Loucy (cell line): ENCODE measurements around the gene ARHGAP24.

ENCODE experiments used
- H2AFZ ChIP-seq: fragments of 200-600 bp; sonication (generic); 2 replicates; pipeline ENCODE4 v1.6.0; 2016; ENCODE audit warnings: antibody characterized with exemption, mild to moderate bottlenecking, low read length, moderate library complexity
- H3F3A ChIP-seq: fragments of 200-600 bp; 2 replicates; pipeline ENCODE4 v1.6.0; 2016; ENCODE audit warnings: antibody characterized with exemption, low read depth, mild to moderate bottlenecking
- H3K27me3 ChIP-seq: fragments of 200-600 bp; sonication (generic); 2 replicates; pipeline ENCODE4 v1.6.1; 2014; ENCODE audit warnings: low read length, mild to moderate bottlenecking; ENCODE audit not compliant: insufficient read depth, poor library complexity, severe bottlenecking
- H3K36me3 ChIP-seq: fragments of 200-600 bp; sonication (generic); 2 replicates; pipeline ENCODE4 v1.6.1; 2016; ENCODE audit warnings: low read length; ENCODE audit not compliant: insufficient read depth
- H3K4me1 ChIP-seq: fragments of 200-600 bp; sonication (generic); 2 replicates; pipeline ENCODE4 v1.5.1; 2014; ENCODE audit warnings: low read length, mild to moderate bottlenecking; ENCODE audit not compliant: insufficient read depth, poor library complexity, severe bottlenecking
- H3K4me2 ChIP-seq: fragments of 200-600 bp; sonication (generic); 2 replicates; pipeline ENCODE4 v1.6.0; 2014; ENCODE audit warnings: antibody characterized with exemption, low read length, low read depth, mild to moderate bottlenecking; ENCODE audit not compliant: poor library complexity, severe bottlenecking
- H3K4me3 ChIP-seq: fragments of 200-600 bp; sonication (generic); 2 replicates; pipeline ENCODE4 v1.5.1; 2014; ENCODE audit warnings: low read length, mild to moderate bottlenecking, mixed read lengths; ENCODE audit not compliant: poor library complexity, severe bottlenecking
- H3K79me2 ChIP-seq: fragments of 200-600 bp; sonication (generic); 2 replicates; pipeline ENCODE4 v1.6.1; 2014; ENCODE audit warnings: low read length; ENCODE audit not compliant: insufficient read depth
- H3K9ac ChIP-seq: fragments of 200-600 bp; sonication (generic); 2 replicates; pipeline ENCODE4 v1.6.0; 2014; ENCODE audit warnings: mild to moderate bottlenecking, low read depth, low read length, moderate library complexity; ENCODE audit not compliant: poor library complexity, severe bottlenecking
- H3K9me2 ChIP-seq: fragments of 200-600 bp; sonication (generic); replicated peaks from 2 replicates; pipeline ENCODE4 v1.6.1; 2016; ENCODE audit warnings: low read depth, low read length, mixed read lengths
- H3K9me3 ChIP-seq: fragments of 200-600 bp; sonication (generic); 2 replicates; pipeline ENCODE4 v1.6.1; 2014; ENCODE audit warnings: mild to moderate bottlenecking, antibody characterized with exemption, low read length, low read depth; ENCODE audit not compliant: insufficient read depth
- H4K20me1 ChIP-seq: fragments of 200-600 bp; sonication (generic); 2 replicates; pipeline ENCODE4 v1.6.0; 2014; ENCODE audit warnings: antibody characterized with exemption, low read length, mild to moderate bottlenecking; ENCODE audit not compliant: insufficient read depth, poor library complexity, severe bottlenecking
- CTCF ChIP-seq: fragments of 200-600 bp; sonication (generic); conservative IDR thresholded peaks from 2 replicates; pipeline ENCODE4 v1.5.1; 2014; ENCODE audit warnings: mild to moderate bottlenecking, antibody characterized with exemption, low read length
- EZH2phosphoT487 ChIP-seq: fragments of 200-600 bp; IDR thresholded peaks from 2 replicates; pipeline ENCODE4 v1.6.1; 2018; ENCODE audit warnings: antibody characterized with exemption, mild to moderate bottlenecking, moderate library complexity, borderline replicate concordance

ARHGAP24 gene

GRCh38 chr4:85548116-85548515, 73.2 kb downstream of the ARHGAP24 start:
- H3K4me2 ChIP-seq, result no peak overlapping the region
- H3K9me3 ChIP-seq, result no peaks in the 10 kb centered on the region
- no peaks in the 10 kb centered on the region for H3K36me3 ChIP-seq
- no peak overlapping the region for H3K9ac ChIP-seq
- H3K79me2 ChIP-seq, result no peaks in the 10 kb centered on the region
- no peaks in the 10 kb centered on the region for H4K20me1 ChIP-seq
- no peak overlapping the region for H2AFZ ChIP-seq
- H3K4me1 ChIP-seq, result no peaks in the 10 kb centered on the region
- no peaks in the 10 kb centered on the region for H3K27me3 ChIP-seq
- H3K9me2 ChIP-seq, result no peaks in the 10 kb centered on the region
- no peak overlapping the region for H3K4me3 ChIP-seq
- no peaks in the 10 kb centered on the region for H3F3A ChIP-seq
- TF ChIP-seq EZH2phosphoT487, result no peak

- H4K20me1 ChIP-seq, result no peaks in the 10 kb centered on the region
- TF ChIP-seq EZH2phosphoT487, result no peak
- peaks cover 4% of the 10 kb centered on the region; the same call in 1 of the 2 replicates for H3K9me3 ChIP-seq
- no peaks in the 10 kb centered on the region for H3K27me3 ChIP-seq
- H3K79me2 ChIP-seq, result no peaks in the 10 kb centered on the region
- no peaks in the 10 kb centered on the region for H3K9me2 ChIP-seq
- no peak overlapping the region for H3K9ac ChIP-seq
- H3K36me3 ChIP-seq, result no peaks in the 10 kb centered on the region
- no peak overlapping the region for H3K4me2 ChIP-seq
- H3K4me3 ChIP-seq, result no peak overlapping the region
- no peaks in the 10 kb centered on the region for H3K4me1 ChIP-seq
- no peaks in the 10 kb centered on the region for H3F3A ChIP-seq
- H2AFZ ChIP-seq, result no peak overlapping the region
These were observed 73.9 kb downstream of the ARHGAP24 start for GRCh38 chr4:85548841-85549240.

- peaks cover 6% of the 10 kb centered on the region; the same call in 1 of the 2 replicates for H3K9me3 ChIP-seq
- no peaks in the 10 kb centered on the region for H3K4me1 ChIP-seq
- H3F3A ChIP-seq, result no peaks in the 10 kb centered on the region
- no peaks in the 10 kb centered on the region for H4K20me1 ChIP-seq
- H3K9me2 ChIP-seq, result no peaks in the 10 kb centered on the region
- no peak overlapping the region for H3K4me3 ChIP-seq
- H3K36me3 ChIP-seq, result no peaks in the 10 kb centered on the region
- no peaks in the 10 kb centered on the region for H3K27me3 ChIP-seq
- no peak overlapping the region for H3K4me2 ChIP-seq
- H3K9ac ChIP-seq, result no peak overlapping the region
- H2AFZ ChIP-seq, result no peak overlapping the region
- TF ChIP-seq CTCF (no peak), EZH2phosphoT487 (no peak)
- H3K79me2 ChIP-seq, result no peaks in the 10 kb centered on the region
These were observed 80.3 kb downstream of the ARHGAP24 start for GRCh38 chr4:85555206-85555605.

- Histone ChIP-seq H4K20me1 (no peaks in the 10 kb centered on the region), H3K4me1 (no peaks in the 10 kb centered on the region), H2AFZ (no peak overlapping the region), H3F3A (no peaks in the 10 kb centered on the region), H3K79me2 (no peaks in the 10 kb centered on the region), H3K27me3 (no peaks in the 10 kb centered on the region), H3K9me3 (peaks cover 6% of the 10 kb centered on the region; the same call in 1 of the 2 replicates), H3K9me2 (no peaks in the 10 kb centered on the region), H3K9ac (no peak overlapping the region), H3K4me3 (no peak overlapping the region), H3K36me3 (no peaks in the 10 kb centered on the region), H3K4me2 (no peak overlapping the region)
- TF ChIP-seq EZH2phosphoT487 (no peak), CTCF (no peak)
These were observed 81.3 kb downstream of the ARHGAP24 start for GRCh38 chr4:85556283-85556682.
